Hypothalamus (tissue), 51 donors: ENCODE results near the gene PCNX3.

ENCODE experiments used
- DNase-seq, 51 donors: peaks; one replicate each; lab custom pipeline; 2025; lab: John Stamatoyannopoulos, UW

Gene PCNX3

GRCh38 chr11:65617990-65618751, 2.6 kb downstream of the PCNX3 start:
- DNase-seq = no peak

- no peak for DNase-seq
Measured at GRCh38 chr11:65618763-65619162, 3.2 kb downstream of the PCNX3 start.

- DNase-seq = no peak
Measured at GRCh38 chr11:65619281-65619928, 3.8 kb downstream of the PCNX3 start.

GRCh38 chr11:65620666-65621065, 5.1 kb downstream of the PCNX3 start:
- DNase-seq = no peak

GRCh38 chr11:65621460-65621859, 5.9 kb downstream of the PCNX3 start:
- no peak for DNase-seq

- DNase-seq = no peak
Measured at GRCh38 chr11:65622011-65622410, 6.4 kb downstream of the PCNX3 start.

- DNase-seq = no peak
Measured at GRCh38 chr11:65623177-65623576, 7.6 kb downstream of the PCNX3 start.

- no peak for DNase-seq
Measured at GRCh38 chr11:65623852-65624616, 8.5 kb downstream of the PCNX3 start.

- no peak for DNase-seq
Measured at GRCh38 chr11:65624931-65625627, 9.5 kb downstream of the PCNX3 start.

- peak in 43 of 51 donors; percentile 11 to 79 (median 49) for DNase-seq
Measured at GRCh38 chr11:65625628-65626342, 10.2 kb downstream of the PCNX3 start.

- no peak for DNase-seq
Measured at GRCh38 chr11:65627202-65627601, 11.6 kb downstream of the PCNX3 start.

- DNase-seq = no peak
Measured at GRCh38 chr11:65629579-65629978, 14.0 kb downstream of the PCNX3 start.

- DNase-seq = no peak
Measured at GRCh38 chr11:65630215-65630614, 14.6 kb downstream of the PCNX3 start.

- no peak for DNase-seq
Measured at GRCh38 chr11:65633390-65634108, 18.0 kb downstream of the PCNX3 start.

- DNase-seq = no peak
Measured at GRCh38 chr11:65634109-65634436, 18.5 kb downstream of the PCNX3 start.

GRCh38 chr11:65634440-65634839, 18.9 kb downstream of the PCNX3 start:
- no peak for DNase-seq

- no peak for DNase-seq
Measured at GRCh38 chr11:65634905-65635731, 19.5 kb downstream of the PCNX3 start.

- DNase-seq = no peak
Measured at GRCh38 chr11:65636108-65637031, 20.8 kb downstream of the PCNX3 start.
